CD4-positive, alpha-beta T cell treated with Interleukin-17A for 4 hours (primary cell): ENCODE measurements around the gene TMEFF2.

Experiments
- DNase-seq: peaks from one replicate; pipeline ENCODE4 v3.0.0-alpha.2; 2020; ENCODE audit warnings: mixed read lengths

Gene TMEFF2

GRCh38 chr2:192194866-192195547 is at the start of gene TMEFF2:
TSS of gene TMEFF2 (minus strand) at chr2:192194933. CDS start at chr2:192194524, 409 bp downstream.
- peak; percentile 32 for DNase-seq

GRCh38 chr2:192243488-192243887 is 48.8 kb upstream of the TMEFF2 start:
- no peak for DNase-seq

DNA sequence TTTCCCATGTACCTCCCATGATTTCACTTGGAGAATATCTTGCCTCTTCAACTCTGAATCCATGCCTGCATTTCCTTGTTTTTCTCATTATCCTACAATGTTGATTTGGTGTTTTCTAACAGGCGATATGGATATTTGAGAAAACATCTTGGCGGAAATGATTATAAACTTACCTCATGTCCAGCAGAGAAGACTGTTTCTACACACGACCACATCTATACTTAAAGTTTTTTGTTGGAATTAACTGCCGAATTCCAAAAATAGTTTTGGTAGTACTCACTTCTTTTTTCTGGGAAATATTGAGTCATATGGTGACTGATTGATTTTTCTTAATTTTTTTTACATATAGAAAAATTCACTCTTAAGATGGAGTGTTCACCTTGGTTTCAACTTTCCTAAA is 41.4 kb upstream of the TMEFF2 start:
- DNase-seq: no peak

GRCh38 chr2:192230889-192231453 is 36.2 kb upstream of the TMEFF2 start:
- DNase-seq: no peak

DNA sequence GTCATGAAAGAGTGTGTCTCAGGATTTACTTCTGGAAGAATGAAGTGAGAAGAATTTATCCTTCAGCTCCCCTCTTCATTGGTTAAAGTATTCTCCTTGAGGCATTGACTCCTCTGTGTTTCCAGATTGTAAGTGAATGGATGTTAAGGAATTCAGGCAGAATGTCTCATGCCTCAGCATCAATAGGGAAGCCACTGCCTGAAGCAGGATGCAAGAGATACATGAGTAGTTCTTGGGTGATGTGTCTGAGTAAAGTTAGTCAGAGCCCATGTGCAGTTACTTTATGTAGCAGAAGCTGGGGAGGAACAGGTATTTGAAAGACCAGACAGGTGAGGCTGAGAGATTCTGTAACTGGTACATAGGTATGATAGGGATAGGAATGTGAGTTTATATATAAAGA is 34.0 kb upstream of the TMEFF2 start:
- no peak for DNase-seq

DNA sequence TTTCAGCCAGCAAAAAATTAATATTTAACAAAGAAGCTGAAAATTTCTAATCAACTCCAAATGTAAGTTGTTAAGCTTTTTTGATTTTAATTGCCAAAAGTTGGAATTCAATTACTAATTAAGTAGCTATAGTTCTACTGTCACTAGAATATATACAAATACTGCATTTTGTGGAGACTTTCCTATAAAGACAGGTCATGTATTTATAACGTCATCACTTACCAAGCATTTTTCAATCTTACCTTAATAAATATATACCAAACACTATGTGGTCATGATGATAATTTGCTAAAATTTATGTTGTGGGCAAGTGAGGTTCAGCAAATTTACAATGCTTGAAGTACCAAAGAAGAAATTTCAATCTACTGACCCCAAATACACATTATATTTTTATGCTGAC is 24.2 kb upstream of the TMEFF2 start:
- no peak for DNase-seq

DNA sequence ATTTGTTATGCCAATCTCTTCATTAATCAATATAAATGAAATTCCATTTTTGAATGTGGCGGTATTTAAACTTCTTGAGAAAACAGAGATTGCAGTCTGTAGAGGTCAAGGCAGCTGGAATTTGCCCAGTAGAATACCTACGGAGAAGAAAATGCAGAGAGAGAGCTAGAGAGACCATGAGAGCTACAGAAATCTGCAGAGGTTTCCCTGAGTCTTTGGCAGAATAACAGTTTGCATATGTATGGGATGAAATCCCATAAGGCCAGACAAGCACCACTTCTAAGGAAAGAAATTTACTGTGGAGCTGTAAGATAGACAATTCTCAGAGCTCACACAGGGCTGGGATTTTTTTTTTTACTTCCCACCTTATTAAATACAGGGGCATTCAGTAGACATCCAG is 23.6 kb upstream of the TMEFF2 start:
- DNase-seq: no peak

DNA sequence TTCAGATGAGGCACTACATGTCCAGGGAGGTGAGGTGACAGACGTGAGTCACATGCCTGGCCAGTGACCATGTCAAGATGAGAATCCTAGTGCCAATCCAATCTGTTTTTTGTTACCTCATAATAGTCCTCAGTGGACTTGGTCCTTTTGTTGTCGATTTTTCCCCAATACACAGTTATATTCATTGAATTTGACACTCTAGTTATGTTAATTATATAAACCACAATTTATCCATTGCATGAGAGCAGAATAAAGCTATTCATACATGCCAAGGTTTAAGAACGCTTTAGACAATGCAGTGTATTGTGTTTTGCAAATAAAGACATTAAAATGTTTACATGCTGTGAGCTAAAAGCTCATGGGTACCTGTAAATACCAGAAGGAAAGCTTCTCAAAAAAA is 21.6 kb upstream of the TMEFF2 start:
- DNase-seq: no peak

DNA sequence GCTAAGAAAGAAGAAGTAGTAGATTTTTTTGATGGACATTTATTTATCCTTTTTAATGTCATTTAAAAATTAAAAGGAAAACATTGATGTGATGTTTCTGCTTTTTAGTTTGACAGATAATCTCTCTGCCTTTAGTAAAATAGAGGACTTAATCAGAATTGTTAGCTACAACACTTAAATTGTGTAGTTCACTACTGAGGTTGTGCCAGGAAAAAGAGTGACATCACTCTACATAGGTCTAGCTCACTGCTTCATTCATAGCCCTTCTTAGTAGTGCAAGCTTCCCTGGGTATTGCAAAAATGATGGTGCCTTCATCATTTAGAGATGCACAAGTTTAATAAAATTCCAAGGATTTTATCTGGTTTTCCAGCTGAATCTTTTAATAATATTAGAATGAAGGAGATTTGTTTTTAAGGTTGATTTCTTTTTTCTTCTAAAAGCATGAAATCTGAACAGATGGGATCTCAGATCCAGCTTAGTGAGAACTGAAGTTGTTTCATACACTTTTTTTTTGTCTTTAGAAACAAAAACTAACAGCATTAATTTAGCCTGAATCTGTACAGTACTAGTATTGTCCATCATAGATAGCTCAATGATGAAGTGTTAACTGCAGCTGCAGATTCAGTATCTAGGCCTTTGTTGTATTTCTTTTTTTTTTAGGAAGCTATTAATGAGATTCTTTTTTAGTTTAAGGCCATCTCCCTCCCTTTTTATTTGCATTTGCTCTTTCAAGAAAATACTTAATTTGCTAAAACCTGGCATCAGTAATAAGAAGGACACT is 20.6 kb upstream of the TMEFF2 start:
- DNase-seq: no peak

DNA sequence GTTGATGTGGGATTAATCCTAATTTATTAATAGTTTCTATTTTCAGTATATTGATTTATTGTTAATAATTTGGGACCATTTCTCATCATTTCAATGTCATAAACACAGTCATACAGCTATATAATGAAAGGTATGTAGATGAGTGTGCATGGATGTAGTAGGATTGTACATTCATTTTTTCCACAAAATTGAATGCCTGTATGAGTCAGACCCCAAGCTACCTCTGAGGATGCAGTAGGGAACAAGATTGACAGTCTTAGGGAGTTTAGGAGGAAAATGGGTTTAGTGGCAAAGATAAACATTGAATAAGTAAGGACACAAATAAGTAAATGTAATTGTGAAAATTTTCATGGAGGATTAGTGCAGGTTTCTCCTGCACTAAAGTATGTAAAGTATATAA is 14.1 kb upstream of the TMEFF2 start:
- no peak for DNase-seq

DNA sequence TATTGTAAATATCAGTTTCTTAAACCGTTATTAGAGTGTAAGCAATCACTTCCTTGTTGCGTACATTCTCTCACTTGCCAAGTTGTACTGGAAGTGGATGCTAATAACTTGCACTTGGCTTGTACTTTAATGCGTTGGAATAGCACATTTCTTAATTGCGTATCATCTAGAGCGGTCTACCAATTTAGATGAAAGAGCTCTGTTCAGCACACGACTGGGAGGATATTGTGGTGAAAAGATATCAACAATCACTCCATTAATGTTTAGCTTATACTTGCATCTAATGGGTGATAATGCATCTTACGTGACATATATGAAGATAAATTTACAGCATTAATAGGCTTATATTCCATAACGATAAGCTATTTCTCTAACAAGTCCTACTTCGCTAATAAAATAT is 11.7 kb upstream of the TMEFF2 start:
- no peak for DNase-seq

GRCh38 chr2:192203876-192204275 is 9.1 kb upstream of the TMEFF2 start:
- no peak for DNase-seq

GRCh38 chr2:192202373-192202772 is 7.6 kb upstream of the TMEFF2 start:
- DNase-seq: no peak

- no peak for DNase-seq
Observed at GRCh38 chr2:192201116-192201515, 6.4 kb upstream of the TMEFF2 start.

DNA sequence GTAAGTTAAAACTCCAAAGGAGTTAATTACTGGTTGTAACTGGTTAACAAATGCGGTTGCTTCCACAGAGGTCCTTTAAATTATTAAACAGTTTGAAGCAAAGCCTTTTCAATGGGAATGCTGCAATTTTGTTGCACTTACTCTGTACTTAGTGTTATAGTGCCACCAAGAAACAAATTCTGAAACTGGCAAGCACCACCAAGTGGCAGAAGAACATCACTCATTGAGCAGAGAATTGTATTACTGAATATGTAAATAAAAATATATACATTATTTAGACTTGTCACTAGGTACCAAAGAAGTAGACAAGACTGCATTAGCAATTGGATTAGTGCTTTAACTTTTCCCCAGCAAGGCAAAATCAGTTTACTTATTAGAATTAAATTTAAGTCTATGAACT is 2.6 kb upstream of the TMEFF2 start:
- DNase-seq: no peak

- no peak for DNase-seq
Observed at GRCh38 chr2:192196421-192197194, 1.9 kb upstream of the TMEFF2 start.

DNA sequence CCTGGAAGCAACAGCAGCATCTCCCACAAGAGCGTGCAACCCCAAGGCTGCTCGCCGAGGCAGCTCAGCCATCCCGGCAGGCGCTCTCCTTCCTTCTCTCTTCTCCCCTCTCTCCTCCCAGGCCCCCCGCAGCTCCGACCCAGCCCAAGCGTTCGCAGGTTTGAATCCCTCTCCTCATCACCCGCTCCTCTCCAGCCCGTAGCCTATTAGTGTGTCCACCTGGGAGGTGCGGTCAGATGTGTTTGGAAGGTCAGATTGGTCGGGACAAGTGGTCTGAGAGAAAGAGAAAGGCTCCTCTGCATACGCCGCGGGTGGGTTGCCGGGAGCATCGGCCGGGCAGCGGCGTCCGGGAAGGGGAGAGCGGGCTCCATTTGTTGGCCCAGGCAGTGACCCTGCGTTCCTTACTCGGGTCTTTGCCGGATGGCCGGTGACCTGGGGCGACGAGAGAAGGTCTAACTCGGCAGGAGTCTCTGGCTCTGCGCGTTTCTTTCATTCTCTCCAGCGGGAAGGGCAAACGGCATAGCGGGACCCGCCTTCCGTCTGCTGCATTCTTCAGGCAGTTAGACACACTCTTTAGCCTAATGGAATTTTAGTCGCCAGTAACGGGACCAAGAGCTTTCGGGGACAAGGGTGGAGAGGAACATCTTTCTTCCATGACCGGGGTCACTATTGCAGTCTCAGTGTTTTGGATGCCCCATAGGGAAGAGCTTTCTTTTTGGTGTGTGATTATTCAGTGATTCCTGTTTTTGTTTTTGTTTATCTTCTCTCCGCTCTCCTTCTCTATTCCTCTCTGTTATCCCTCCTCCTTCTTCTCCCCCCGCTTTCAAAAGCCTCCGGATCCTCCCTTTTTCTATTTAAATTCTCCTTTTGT is 1.1 kb upstream of the TMEFF2 start:
- DNase-seq: peak; percentile 2

DNA sequence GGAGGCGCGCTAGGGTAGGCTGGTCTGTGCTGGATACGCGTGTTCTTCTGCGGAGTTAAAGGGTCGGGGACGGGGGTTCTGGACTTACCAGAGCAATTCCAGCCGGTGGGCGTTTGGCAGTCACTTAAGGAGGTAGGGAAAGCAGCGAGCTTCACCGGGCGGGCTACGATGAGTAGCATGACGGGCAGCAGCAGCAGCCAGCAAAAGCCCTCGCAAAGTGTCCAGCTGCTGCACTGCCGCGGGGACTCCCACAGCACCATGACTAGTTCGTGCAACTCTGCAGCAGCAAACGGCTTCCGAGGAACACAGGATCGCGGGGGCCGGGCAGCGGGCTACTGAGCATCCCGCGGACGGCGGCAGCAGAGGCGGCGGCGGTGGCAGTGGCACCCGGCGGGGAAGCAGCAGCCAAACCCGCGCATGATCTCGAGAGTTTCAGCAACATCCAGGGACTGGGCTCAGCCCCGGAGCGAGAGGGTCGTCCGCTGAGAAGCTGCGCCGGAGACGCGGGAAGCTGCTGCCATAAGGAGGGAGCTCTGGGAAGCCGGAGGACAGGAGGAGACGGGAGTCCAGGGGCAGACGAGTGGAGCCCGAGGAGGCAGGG is 368 bp downstream of the TMEFF2 start:
- peak; percentile 6 for DNase-seq

DNA sequence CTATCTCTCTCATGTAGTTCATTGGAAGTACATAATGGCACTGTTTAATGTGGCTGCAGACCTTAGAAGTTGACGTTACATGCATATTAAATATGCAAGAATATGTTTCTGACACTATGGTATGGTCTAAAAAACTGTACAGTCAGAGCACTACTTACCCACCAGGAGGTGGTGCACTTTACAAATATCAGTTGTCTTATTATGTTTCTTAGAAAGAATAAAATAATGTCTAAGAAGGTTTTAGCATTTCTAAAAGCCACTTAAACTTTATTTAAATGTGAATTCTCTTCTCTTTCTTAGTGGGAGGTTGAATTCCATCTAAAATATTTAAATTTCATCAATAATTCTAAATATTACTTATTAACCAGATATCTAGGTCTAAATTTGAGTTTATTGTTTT is 4.3 kb downstream of the TMEFF2 start:
- no peak for DNase-seq

DNA sequence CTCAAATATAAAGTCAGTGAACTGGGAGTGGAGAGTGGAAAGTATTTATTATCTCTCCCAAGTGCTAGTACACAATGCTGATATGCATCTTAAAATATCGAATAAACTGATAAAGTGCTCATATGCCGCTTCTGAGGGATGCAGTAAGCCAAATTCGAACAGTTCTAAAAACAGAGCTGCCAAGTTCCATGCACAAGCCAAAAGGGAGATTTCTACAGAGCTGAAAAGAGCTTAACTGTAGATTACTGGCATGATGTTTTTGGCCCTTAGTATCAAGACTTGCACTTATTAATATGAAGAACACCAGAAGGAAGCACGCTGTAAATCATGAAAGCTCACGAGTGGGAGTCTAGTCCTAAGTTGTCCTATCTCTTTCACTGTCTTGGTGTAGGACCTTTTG is 7.9 kb downstream of the TMEFF2 start:
- no peak for DNase-seq

GRCh38 chr2:192184349-192184748 is 10.4 kb downstream of the TMEFF2 start:
- DNase-seq: no peak

- DNase-seq: no peak
Observed at GRCh38 chr2:192183296-192183695, 11.4 kb downstream of the TMEFF2 start.
